DOHH2 (cell line): Measurements from ENCODE around the gene HMMR.

ENCODE experiments used
- H3F3A ChIP-seq: fragments of 200-600 bp; sonication (generic), shearing (Covaris generic); 2 replicates; pipeline ENCODE4 v1.6.0; 2016; ENCODE audit warnings: antibody characterized with exemption, mild to moderate bottlenecking; ENCODE audit not compliant: control insufficient read depth, insufficient read depth
- H3K27ac ChIP-seq: fragments of 200-600 bp; sonication (generic); 2 replicates; pipeline ENCODE4 v1.5.1; 2014; ENCODE audit warnings: low read depth, mild to moderate bottlenecking, low read length, moderate library complexity
- H3K27me3 ChIP-seq: fragments of 200-600 bp; sonication (generic); 2 replicates; pipeline ENCODE4 v1.6.1; 2014; ENCODE audit warnings: mild to moderate bottlenecking, low read length, mixed read lengths; ENCODE audit not compliant: control insufficient read depth
- H3K36me3 ChIP-seq: fragments of 200-600 bp; sonication (generic); 2 replicates; pipeline ENCODE4 v1.6.1; 2014; ENCODE audit warnings: mild to moderate bottlenecking, low read length, moderate library complexity, mixed read lengths; ENCODE audit not compliant: control insufficient read depth
- H3K4me1 ChIP-seq: fragments of 200-600 bp; sonication (generic); 2 replicates; pipeline ENCODE4 v1.6.1; 2014; ENCODE audit warnings: mild to moderate bottlenecking, low read length, mixed read lengths; ENCODE audit not compliant: control insufficient read depth
- H3K4me2 ChIP-seq: fragments of 200-600 bp; sonication (generic); 2 replicates; pipeline ENCODE4 v1.6.0; 2014; ENCODE audit warnings: mild to moderate bottlenecking, low read length, moderate library complexity
- H3K4me3 ChIP-seq: fragments of 200-600 bp; sonication (generic); 2 replicates; pipeline ENCODE4 v1.5.1; 2014; ENCODE audit warnings: mild to moderate bottlenecking, low read length, mixed read lengths
- H3K79me2 ChIP-seq: fragments of 200-600 bp; sonication (generic); 2 replicates; pipeline ENCODE4 v1.6.1; 2014; ENCODE audit warnings: mild to moderate bottlenecking, low read length, mixed read lengths; ENCODE audit not compliant: control insufficient read depth
- H3K9me2 ChIP-seq: fragments of 200-600 bp; sonication (generic); replicated peaks from 2 replicates; pipeline ENCODE4 v1.6.1; 2014; ENCODE audit warnings: mild to moderate bottlenecking, low read length, mixed read lengths; ENCODE audit not compliant: control insufficient read depth
- H3K9me3 ChIP-seq: fragments of 200-600 bp; sonication (generic); 2 replicates; pipeline ENCODE4 v1.6.1; 2014; ENCODE audit warnings: antibody characterized with exemption, low read length, mixed read lengths; ENCODE audit not compliant: control insufficient read depth, insufficient read depth
- H4K20me1 ChIP-seq: fragments of 200-600 bp; sonication (generic); 2 replicates; pipeline ENCODE4 v1.6.0; 2014; ENCODE audit warnings: low read depth, mild to moderate bottlenecking, antibody characterized with exemption, low read length, moderate library complexity; ENCODE audit not compliant: control insufficient read depth, insufficient read depth
- EZH2phosphoT487 ChIP-seq: fragments of 200-600 bp; sonication (generic); IDR thresholded peaks from 2 replicates; pipeline ENCODE4 v1.6.1; 2017; ENCODE audit warnings: borderline replicate concordance, mild to moderate bottlenecking, antibody characterized with exemption, low read length, moderate library complexity, mixed read lengths
- TF ChIP-seq, protein P1 (sequence below): fragments of 200-600 bp; sonication (generic); IDR thresholded peaks from one replicate; pipeline ENCODE4 v1.5.1; 2014; ENCODE audit warnings: antibody characterized with exemption, mild to moderate bottlenecking, low read depth, low read length; ENCODE audit not compliant: poor library complexity, severe bottlenecking

HMMR gene

DNA sequence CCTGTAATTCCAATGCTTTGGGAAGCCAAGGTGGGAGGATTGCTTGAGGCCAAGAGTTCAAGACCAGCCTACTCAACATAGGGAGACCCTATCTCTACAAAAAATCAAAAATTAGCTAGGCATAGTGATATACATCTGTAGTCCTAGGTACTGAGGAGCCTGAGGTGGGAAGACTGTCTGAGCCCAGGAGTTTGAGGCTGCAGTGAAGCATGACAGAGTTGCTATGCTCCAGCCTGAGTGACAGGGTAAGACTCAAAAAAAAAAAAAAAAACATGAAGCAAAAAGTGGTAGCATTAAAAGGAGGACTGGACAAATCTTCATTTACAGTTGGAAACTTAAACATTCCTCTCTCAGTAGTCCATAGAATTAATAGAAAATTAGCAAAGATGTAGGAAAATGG lies 13.2 kb upstream of the HMMR start:
- Histone ChIP-seq H3K36me3 (peaks cover 92% of the 10 kb centered on the region), H3F3A (peaks cover 13% of the 10 kb centered on the region; the same call in 1 of the 2 replicates), H3K79me2 (peaks cover 30% of the 10 kb centered on the region), H3K4me3 (no peak overlapping the region), H3K9me3 (no peaks in the 10 kb centered on the region), H3K9me2 (no peaks in the 10 kb centered on the region), H3K4me2 (no peak overlapping the region), H4K20me1 (peaks cover 3% of the 10 kb centered on the region), H3K27me3 (no peaks in the 10 kb centered on the region), H3K4me1 (peaks cover 6% of the 10 kb centered on the region), H3K27ac (no peak overlapping the region)
- no peak for TF ChIP-seq EZH2phosphoT487
- TF ChIP-seq, protein P1, sequence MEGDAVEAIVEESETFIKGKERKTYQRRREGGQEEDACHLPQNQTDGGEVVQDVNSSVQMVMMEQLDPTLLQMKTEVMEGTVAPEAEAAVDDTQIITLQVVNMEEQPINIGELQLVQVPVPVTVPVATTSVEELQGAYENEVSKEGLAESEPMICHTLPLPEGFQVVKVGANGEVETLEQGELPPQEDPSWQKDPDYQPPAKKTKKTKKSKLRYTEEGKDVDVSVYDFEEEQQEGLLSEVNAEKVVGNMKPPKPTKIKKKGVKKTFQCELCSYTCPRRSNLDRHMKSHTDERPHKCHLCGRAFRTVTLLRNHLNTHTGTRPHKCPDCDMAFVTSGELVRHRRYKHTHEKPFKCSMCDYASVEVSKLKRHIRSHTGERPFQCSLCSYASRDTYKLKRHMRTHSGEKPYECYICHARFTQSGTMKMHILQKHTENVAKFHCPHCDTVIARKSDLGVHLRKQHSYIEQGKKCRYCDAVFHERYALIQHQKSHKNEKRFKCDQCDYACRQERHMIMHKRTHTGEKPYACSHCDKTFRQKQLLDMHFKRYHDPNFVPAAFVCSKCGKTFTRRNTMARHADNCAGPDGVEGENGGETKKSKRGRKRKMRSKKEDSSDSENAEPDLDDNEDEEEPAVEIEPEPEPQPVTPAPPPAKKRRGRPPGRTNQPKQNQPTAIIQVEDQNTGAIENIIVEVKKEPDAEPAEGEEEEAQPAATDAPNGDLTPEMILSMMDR = no peak

DNA sequence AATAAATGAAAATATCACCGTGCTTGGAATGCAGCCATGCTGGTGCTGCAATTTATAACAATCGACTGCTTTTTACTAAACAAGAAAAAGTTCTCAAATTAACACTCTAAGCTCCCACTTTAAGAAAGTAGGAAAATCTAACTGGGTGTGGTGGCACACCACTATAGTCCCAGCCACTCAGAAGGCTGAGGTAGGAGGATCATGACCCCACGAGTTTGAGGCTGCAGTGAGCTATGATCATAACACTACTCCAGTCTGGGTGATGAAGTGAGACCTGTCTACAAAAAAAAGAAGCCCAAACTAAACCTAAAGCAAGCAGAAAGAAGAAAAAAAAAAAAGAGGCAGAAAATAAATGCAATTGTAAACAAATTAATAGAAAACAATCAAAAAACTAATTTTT lies 12.6 kb upstream of the HMMR start:
- H3K36me3 ChIP-seq = peaks cover 92% of the 10 kb centered on the region
- peaks cover 15% of the 10 kb centered on the region; the same call in 1 of the 2 replicates for H3F3A ChIP-seq
- no peaks in the 10 kb centered on the region for H3K9me3 ChIP-seq
- H3K4me3 ChIP-seq = no peak overlapping the region
- H3K4me2 ChIP-seq = no peak overlapping the region
- H3K27ac ChIP-seq = no peak overlapping the region
- H3K4me1 ChIP-seq = peaks cover 6% of the 10 kb centered on the region
- TF ChIP-seq, protein P1 = no peak
- no peaks in the 10 kb centered on the region for H3K9me2 ChIP-seq
- no peaks in the 10 kb centered on the region for H3K27me3 ChIP-seq
- peaks cover 33% of the 10 kb centered on the region for H3K79me2 ChIP-seq
- H4K20me1 ChIP-seq = peaks cover 3% of the 10 kb centered on the region

- TF ChIP-seq EZH2phosphoT487 = no peak
- TF ChIP-seq, protein P1 = no peak
- Histone ChIP-seq H3K9me3 (no peaks in the 10 kb centered on the region), H3K27me3 (no peaks in the 10 kb centered on the region), H3F3A (peaks cover 21% of the 10 kb centered on the region), H3K9me2 (no peaks in the 10 kb centered on the region), H4K20me1 (peaks cover 3% of the 10 kb centered on the region), H3K4me1 (peaks cover 6% of the 10 kb centered on the region), H3K4me2 (no peak overlapping the region), H3K27ac (no peak overlapping the region), H3K79me2 (peaks cover 33% of the 10 kb centered on the region), H3K4me3 (no peak overlapping the region), H3K36me3 (peaks cover 92% of the 10 kb centered on the region)
Measured at GRCh38 chr5:163448491-163448890, 11.9 kb upstream of the HMMR start.

DNA sequence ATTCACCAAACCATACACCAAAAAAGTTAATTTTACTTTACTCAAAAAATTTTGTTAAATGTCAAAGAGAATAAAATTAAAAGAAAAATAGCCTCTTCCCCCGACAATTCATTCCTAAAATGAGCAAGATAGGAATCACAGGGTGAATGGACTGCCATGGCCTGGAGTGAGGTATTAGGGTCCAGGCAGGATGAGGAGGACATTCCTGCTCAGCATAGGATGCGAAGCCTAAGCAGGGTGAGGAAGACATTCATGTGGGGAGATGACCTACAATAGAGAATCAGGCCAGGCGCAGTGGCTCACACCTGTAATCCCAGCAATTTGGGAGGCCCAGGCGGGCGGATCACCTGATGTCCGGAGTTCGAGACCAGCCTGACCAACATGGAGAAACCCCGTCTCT lies 8.9 kb upstream of the HMMR start:
- H3K27me3 ChIP-seq = no peaks in the 10 kb centered on the region
- TF ChIP-seq, protein P1 = no peak
- TF ChIP-seq EZH2phosphoT487 = no peak

More for the DNA sequence above, 8.9 kb upstream of the HMMR start:
- peaks cover 6% of the 10 kb centered on the region for H3K4me1 ChIP-seq
- no peaks in the 10 kb centered on the region for H4K20me1 ChIP-seq
- no peaks in the 10 kb centered on the region for H3K9me2 ChIP-seq
- no peaks in the 10 kb centered on the region for H3K9me3 ChIP-seq
- H3K4me2 ChIP-seq = no peak overlapping the region
- H3F3A ChIP-seq = peaks cover 21% of the 10 kb centered on the region
- no peak overlapping the region for H3K4me3 ChIP-seq
- H3K79me2 ChIP-seq = peaks cover 38% of the 10 kb centered on the region
- peaks cover 89% of the 10 kb centered on the region for H3K36me3 ChIP-seq
- H3K27ac ChIP-seq = no peak overlapping the region
